Tibial artery (tissue), 4 donors: ENCODE data around the gene THBS1.

ENCODE experiments used
- DNase-seq, 2 donors: peaks; one replicate each; pipeline ENCODE4 v3.0.0-alpha.2; 2019
- H3K27ac ChIP-seq, 2 donors: fragments of 200-600 bp; sonication (generic) in 1 of 2; 1 replicate in 1 of 2; 2 replicates in 1 of 2; pipeline ENCODE4 v1.5.1; 2018 to 2019; ENCODE audit warnings: mild to moderate bottlenecking in 1 of 2
- H3K27me3 ChIP-seq, 2 donors: fragments of 200-600 bp; sonication (generic) in 1 of 2; one replicate each; pipeline versions ENCODE4 v1.5.1 to v1.6.0; 2016 to 2019
- H3K36me3 ChIP-seq, 3 donors: fragments of 200-600 bp; sonication (generic) in 2 of 3; one replicate each; pipeline ENCODE4 v1.5.1; 2016 to 2019; ENCODE audit warnings: mild to moderate bottlenecking in 2 of 3
- H3K4me1 ChIP-seq, 4 donors: fragments of 200-600 bp; sonication (generic) in 2 of 4; 1 replicate in 3 of 4; 2 replicates in 1 of 4; pipeline ENCODE4 v1.5.1; 2016 to 2019
- H3K4me3 ChIP-seq, 2 donors: fragments of 200-600 bp; sonication (generic) in 1 of 2; 1 replicate in 1 of 2; 2 replicates in 1 of 2; pipeline ENCODE4 v1.5.1; 2018 to 2019; ENCODE audit warnings: mild to moderate bottlenecking in 2 of 2
- H3K9me3 ChIP-seq, 3 donors: fragments of 200-600 bp; sonication (generic) in 1 of 3; one replicate each; pipeline ENCODE4 v1.5.1; 2016 to 2019
- CTCF ChIP-seq, 2 experiments: fragments of 200-600 bp in 1 of 2; fragments of 450-650 bp in 1 of 2; IDR thresholded peaks; one replicate each; pipeline ENCODE4 v1.5.1; 2017 to 2019; ENCODE audit warnings: antibody characterized with exemption in 2 of 2, mild to moderate bottlenecking in 1 of 2, moderate library complexity in 1 of 2
- intact Hi-C: fragments of 100-400 bp; cut with DNase I; formaldehyde crosslinking; loops from one replicate; pipeline ENCODE4 v1.15.0; 2023; ENCODE audit warnings: low total_unique reads

THBS1 gene

GRCh38 chr15:39610665-39611064, 29.8 kb downstream of the THBS1 start:
- Histone ChIP-seq H3K36me3 (no peaks in the 10 kb centered on the region), H3K9me3 (peaks cover 11 to 21% (median 12%) of the 10 kb centered on the region in 3 donors), H3K4me1 (no peaks in the 10 kb centered on the region), H3K4me3 (no peak overlapping the region), H3K27me3 (no peaks in the 10 kb centered on the region), H3K27ac (no peak overlapping the region)
- no peak for TF ChIP-seq CTCF (IDR thresholded peaks at IDR 0.05)
- intact Hi-C loops = no loop called here
- DNase-seq = no peak

- H3K4me1 ChIP-seq = peaks cover 0 to 5% (median 0%) of the 10 kb centered on the region in 4 donors
- H3K4me3 ChIP-seq = no peak overlapping the region
- DNase-seq = no peak
- no peak overlapping the region for H3K27ac ChIP-seq
- H3K27me3 ChIP-seq = no peaks in the 10 kb centered on the region
- no peaks in the 10 kb centered on the region for H3K36me3 ChIP-seq
- intact Hi-C loops = no loop called here
- no peak for TF ChIP-seq CTCF (IDR thresholded peaks at IDR 0.05)
- peaks cover 11 to 21% (median 12%) of the 10 kb centered on the region in 3 donors for H3K9me3 ChIP-seq
Measured at GRCh38 chr15:39613271-39613670, 32.4 kb downstream of the THBS1 start.

- H3K27ac ChIP-seq = no peak overlapping the region
- peaks cover 0 to 6% (median 0%) of the 10 kb centered on the region in 4 donors for H3K4me1 ChIP-seq
- no peak for DNase-seq
- no peaks in the 10 kb centered on the region for H3K36me3 ChIP-seq
- no peak overlapping the region for H3K4me3 ChIP-seq
- intact Hi-C loops = no loop called here
- no peaks in the 10 kb centered on the region for H3K27me3 ChIP-seq
- TF ChIP-seq CTCF (IDR thresholded peaks at IDR 0.05) = no peak
- H3K9me3 ChIP-seq = peaks cover 11 to 21% (median 12%) of the 10 kb centered on the region in 3 donors
Measured at GRCh38 chr15:39613861-39614260, 33.0 kb downstream of the THBS1 start.

GRCh38 chr15:39616731-39617455, 36.0 kb downstream of the THBS1 start:
- intact Hi-C loops = no loop called here
- peaks cover 0 to 3% (median 0%) of the 10 kb centered on the region in 3 donors for H3K9me3 ChIP-seq
- no peaks in the 10 kb centered on the region for H3K36me3 ChIP-seq
- H3K27ac ChIP-seq = no peak overlapping the region
- DNase-seq = no peak
- no peaks in the 10 kb centered on the region for H3K27me3 ChIP-seq
- H3K4me3 ChIP-seq = no peak overlapping the region
- peaks cover 0 to 6% (median 0%) of the 10 kb centered on the region in 4 donors for H3K4me1 ChIP-seq
- no peak for TF ChIP-seq CTCF (IDR thresholded peaks at IDR 0.05)

- no peak for DNase-seq
Measured at GRCh38 chr15:39618063-39618823, 37.4 kb downstream of the THBS1 start.

More at GRCh38 chr15:39618063-39618823, 37.4 kb downstream of the THBS1 start:
- Histone ChIP-seq H3K36me3 (no peaks in the 10 kb centered on the region), H3K27ac (no peak overlapping the region), H3K9me3 (peaks cover 0 to 3% (median 0%) of the 10 kb centered on the region in 3 donors), H3K27me3 (no peaks in the 10 kb centered on the region), H3K4me1 (peaks cover 0 to 6% (median 0%) of the 10 kb centered on the region in 4 donors), H3K4me3 (no peak overlapping the region)
- TF ChIP-seq CTCF (IDR thresholded peaks at IDR 0.05) = no peak
- intact Hi-C loops = no loop called here
